ENCODE results near the gene GHSR.

GHSR gene

DNA sequence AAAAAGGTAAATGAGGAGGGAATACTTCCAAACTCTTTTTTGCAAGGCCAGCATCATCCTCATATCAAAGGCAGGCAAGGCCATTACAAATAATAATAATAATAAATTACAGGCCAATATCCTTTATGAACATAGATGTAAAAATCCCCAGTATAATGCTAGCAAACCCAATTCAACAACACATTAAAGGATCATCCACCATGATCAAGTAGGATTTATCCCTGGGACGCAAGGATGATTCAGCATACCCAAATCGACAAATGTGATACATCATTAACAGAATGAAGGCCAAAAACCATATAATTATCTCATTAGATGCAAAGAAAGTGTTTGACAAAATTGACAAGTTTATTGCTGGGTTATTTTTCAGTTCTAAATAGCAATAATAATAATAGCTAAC, 53.6 kb downstream of the GHSR start:
- Histone ChIP-seq H3K9ac (ENCODE audit: low read length) (no peak overlapping the region), H3K4me1 (ENCODE audit: insufficient read depth, low read length, severe bottlenecking) (no peaks in the 10 kb centered on the region), H3K79me2 (ENCODE audit: insufficient read depth, low read length) (no peaks in the 10 kb centered on the region), H3K4me2 (ENCODE audit: low read length) (no peak overlapping the region), H3K4me3 (ENCODE audit: low read depth, low read length, poor library complexity, severe bottlenecking) (no peak overlapping the region), H3F3A (ENCODE audit: insufficient read depth, low read length) (no peaks in the 10 kb centered on the region), H3K27me3 (ENCODE audit: insufficient read depth, low read length) (no peaks in the 10 kb centered on the region), H3K9me3 (ENCODE audit: low read length) (no peaks in the 10 kb centered on the region), H2AFZ (ENCODE audit: low read length) (no peak overlapping the region), H3K9me2 (ENCODE audit: low read depth, low read length) (no peaks in the 10 kb centered on the region), H3K36me3 (ENCODE audit: insufficient read depth, low read length) (no peaks in the 10 kb centered on the region), H3K27ac (ENCODE audit: low read depth, low read length, poor library complexity, severe bottlenecking) (no peak overlapping the region), H4K20me1 (ENCODE audit: insufficient read depth, low read length) (no peaks in the 10 kb centered on the region)
- TF ChIP-seq EZH2 (IDR thresholded peaks at IDR 0.05; ENCODE audit: borderline replicate concordance, low read length), result no peak
- TF ChIP-seq, protein P1, sequence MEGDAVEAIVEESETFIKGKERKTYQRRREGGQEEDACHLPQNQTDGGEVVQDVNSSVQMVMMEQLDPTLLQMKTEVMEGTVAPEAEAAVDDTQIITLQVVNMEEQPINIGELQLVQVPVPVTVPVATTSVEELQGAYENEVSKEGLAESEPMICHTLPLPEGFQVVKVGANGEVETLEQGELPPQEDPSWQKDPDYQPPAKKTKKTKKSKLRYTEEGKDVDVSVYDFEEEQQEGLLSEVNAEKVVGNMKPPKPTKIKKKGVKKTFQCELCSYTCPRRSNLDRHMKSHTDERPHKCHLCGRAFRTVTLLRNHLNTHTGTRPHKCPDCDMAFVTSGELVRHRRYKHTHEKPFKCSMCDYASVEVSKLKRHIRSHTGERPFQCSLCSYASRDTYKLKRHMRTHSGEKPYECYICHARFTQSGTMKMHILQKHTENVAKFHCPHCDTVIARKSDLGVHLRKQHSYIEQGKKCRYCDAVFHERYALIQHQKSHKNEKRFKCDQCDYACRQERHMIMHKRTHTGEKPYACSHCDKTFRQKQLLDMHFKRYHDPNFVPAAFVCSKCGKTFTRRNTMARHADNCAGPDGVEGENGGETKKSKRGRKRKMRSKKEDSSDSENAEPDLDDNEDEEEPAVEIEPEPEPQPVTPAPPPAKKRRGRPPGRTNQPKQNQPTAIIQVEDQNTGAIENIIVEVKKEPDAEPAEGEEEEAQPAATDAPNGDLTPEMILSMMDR (IDR thresholded peaks at IDR 0.05; ENCODE audit: low read length), result no peak
